NCI-H1694 (cell line): ENCODE results near the gene LMNA.

Experiments used
- DNase-seq: peaks from one replicate; lab custom pipeline; 2025; lab: John Stamatoyannopoulos, UW

The LMNA gene

DNA sequence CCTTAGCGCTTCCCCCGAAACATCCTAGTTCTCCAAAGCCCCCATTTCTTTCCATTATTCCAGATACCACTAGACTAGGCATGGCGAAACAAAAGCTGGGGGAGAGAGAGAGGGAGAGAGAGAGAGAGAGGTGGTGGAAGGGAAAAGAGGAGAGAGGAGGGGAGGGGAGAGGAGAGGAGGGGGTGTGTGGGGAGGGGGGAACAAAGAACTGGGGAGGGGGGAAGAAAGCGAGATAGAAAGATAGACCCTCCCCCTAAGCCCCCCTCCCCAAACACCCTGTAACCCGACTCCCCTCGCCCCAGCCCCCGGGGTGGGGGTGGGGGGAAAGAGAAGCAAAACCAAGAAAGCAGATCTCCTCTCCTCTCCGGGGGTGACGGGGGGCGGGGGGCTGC lies 32.6 kb upstream of the LMNA start:
- peak; percentile 58 for DNase-seq

DNA sequence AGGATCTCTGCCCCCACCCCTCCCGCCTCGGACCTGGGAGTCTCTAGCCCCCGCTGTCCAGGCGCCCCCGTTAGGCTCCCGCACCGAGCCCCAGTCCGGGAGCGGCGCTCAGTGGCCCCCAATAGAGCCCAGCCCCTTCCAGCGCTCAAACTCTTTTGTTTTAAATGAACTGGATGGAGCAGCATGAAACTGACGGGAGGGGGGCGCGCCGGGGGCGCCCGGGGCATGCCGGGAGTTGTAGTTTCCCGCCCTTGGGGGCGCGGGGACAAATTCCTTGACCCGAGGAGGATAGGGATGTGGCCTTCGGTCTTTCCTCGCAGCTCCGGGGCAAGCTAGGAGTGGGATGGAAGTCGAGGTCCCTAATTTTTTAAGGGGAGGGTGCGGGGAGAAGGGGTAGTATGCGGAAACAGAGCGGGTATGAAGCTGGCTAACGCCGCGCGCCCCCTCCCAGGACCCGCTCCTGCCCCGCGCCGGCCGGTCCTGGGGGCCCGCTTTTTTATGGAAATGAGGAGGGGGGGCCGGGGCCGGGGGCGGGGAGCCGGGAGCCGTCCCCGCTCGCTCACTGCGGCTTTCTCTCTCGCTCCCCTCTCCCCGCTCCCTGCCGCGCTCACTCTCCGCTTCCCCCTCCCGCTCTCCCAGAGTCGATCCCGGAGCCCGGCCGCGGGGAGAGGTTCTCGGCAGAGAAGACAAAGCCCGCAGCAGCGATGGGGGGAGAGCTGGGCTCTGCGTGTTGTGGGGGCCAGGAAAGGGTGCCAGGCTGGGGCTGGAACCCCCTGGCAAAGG lies 32.0 kb upstream of the LMNA start, which contains the start of gene MEX3A:
Gene MEX3A, minus strand, starts transcription at position 157 of the 783 bp plus-strand sequence. CDS start 467 bp downstream, outside the sequence.
- DNase-seq = peak; percentile 91

DNA sequence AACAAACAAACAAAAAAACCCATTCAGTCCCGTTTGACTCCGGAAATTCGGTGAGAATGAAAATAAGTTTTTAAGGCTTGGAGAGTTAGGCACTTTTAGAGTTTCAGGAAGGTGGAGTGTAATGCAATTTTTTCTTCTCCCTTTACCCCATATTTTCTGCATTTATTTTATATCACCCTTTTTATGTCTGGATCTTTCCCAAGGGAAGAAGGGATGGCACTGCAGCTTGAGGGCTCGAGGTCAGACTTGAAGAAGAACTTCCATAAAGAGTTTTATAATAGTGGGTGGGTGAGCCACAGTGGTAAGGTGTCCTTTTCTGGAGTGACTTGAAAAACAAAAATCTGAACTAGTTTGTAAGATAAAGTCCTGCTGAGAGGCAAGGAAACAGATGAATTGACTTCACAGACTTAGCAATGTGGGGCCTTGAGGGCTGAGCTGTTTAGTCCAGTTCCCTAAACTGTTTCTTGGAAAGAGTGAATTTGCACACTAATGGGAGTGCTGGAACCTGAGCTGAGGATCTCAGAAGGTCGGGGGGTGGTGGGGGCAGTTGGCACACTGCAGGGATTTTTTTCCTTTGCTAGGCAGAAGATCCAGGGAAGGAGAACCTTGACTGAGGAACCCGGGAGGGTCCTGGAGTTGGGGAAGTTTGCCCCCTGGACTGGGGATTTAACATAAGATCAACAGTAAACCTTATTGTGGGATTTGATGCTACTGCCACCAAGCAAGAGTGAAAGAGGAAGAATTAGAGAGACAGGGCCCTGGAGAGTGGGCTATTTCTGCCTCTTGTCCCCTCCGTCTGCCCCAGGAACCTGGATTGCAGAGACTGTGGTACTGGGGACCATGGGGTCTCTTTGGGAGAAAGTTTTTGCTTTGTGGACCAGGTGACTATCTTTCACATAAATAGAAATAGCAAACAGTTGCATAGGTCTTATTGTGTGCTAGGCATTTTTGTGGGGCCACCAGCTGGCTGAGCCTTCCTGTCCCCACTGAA lies 30.4 kb upstream of the LMNA start:
- no peak for DNase-seq

DNA sequence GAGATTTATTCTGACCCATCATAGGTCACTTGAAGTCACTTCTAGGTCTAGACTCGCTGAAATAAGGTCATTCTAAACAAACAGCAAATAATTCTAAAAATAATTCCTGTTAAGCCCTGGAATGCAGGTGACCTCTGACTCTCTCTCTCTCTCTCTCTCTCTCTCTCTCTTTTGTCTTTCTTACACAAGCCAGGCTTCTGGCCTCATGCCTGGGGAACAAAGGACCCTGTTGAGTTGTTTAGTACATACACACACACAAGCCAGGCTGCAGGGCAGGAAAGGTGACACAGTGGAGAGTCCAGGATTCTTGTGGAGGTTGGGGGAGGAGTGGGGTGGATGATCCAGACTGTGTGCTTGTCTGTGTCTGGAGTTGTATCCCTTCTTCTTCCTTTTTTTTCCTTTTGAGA lies 28.3 kb upstream of the LMNA start:
- no peak for DNase-seq

DNA sequence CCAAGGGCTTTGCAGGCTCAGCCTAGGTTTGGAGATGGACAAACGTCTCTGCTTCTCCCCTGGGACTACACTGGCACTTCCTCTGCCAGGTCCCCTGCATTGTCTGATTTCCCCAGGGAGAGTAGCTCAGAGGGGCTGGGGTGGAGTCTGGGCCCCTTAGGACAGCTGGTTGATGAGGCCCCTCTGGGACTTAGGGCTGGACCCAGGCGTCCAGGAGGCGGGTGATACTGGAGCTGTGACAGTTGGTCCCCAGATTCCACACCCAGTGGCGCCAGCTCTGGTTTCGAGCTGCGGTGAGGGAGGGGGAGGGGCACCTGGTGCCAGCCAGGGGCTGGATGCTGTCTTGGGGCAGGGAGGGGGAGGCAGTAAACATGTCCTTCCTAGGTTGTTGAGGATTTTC lies 24.8 kb upstream of the LMNA start:
- peak; percentile 45 for DNase-seq

DNA sequence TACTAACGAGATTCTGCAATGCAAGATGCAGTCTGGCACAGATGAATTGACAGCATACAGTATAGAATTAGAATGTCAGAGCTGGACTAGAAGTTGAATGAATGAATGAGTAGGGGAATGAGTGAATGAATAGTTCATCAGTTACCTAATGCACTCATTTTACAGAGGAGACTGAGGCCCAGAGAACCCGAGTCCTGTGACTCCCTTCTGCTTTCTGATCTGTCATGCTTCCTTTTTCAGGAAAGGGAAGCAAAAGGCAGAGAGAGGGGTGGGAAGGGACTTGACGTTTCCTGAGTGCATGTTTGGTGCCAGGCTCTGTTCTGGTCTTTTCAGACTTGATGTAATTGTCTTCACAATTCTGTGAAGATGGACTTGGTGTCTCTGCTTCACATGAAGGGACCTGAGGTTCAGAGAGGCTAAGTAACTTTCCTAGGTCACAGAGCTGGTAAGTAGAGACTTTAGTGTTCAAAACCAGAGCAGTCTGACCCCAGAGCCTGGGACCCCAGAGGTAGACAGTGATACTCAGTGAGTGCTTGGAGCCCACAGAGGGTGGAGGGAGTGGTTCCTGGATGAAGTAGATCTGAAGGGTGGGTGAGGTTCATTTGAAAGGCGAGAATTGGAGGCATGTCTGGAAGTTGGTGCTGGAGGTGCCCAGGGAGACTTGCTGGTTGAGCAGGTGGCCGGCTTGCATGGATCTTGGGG lies 24.2 kb upstream of the LMNA start:
- no peak for DNase-seq

DNA sequence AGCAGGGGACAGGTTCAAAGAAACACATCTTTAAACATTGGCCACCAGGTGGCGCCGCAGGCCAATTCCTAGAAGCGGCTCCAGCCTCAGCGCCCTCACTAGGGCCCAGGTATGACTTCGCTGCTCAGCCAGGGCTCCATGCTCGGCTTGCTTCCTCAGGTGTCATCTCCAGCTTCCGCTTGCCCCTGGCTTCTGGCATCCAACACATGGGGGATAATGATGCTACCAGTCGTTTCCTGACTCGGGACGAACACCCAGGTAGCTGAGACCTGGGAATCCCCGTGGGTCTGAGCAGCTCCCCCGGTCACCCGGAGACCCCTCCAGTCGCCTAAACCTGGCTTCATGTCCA lies 23.7 kb upstream of the LMNA start:
- peak; percentile 92 for DNase-seq

DNA sequence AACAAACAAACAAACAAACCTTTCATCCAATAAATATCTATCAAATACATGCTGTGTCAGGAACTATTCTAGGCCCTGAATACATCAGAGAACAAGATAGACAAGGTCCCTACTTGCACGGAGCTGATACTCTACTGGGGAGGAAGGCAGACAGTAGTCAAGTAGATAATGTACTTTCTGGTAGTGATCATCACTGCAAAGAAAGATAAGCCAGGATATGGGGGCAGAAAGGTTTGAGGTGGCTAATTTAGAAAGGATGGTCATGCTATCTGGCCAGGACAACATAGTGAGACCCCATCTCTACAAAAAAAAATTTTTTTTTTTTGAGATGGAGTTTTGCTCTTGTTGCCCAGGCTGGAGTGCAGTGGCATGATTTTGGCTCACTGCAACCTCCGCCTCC lies 22.9 kb upstream of the LMNA start:
- DNase-seq = no peak

DNA sequence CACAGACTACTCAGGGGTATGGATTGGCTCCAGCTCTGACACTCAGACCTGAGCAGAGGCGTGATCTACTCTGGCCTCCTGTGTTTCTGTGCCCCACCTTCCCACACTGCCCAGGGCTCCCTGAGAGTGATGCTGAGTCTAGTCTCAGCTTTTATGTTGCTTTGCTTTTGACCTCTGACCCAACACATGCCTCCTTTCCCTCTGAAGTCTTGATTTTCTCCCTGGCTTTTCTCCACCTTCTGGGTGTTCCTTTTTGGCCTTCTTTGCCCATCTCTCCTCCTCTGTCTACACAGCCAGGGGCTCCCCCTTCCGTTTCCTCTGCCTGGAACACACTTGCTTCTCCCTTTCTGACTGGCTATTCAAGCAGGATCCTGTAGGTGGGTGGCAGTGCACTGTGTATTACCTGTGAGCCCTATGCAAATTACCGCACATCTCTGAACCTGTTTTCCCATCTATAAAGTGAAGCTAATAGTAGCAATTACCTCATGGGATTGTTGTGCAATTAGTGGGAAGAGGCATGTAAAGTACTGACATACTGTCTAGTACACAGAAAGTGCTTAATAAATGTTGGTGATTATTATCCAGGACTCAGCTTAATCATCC lies 18.5 kb upstream of the LMNA start:
- DNase-seq = no peak

DNA sequence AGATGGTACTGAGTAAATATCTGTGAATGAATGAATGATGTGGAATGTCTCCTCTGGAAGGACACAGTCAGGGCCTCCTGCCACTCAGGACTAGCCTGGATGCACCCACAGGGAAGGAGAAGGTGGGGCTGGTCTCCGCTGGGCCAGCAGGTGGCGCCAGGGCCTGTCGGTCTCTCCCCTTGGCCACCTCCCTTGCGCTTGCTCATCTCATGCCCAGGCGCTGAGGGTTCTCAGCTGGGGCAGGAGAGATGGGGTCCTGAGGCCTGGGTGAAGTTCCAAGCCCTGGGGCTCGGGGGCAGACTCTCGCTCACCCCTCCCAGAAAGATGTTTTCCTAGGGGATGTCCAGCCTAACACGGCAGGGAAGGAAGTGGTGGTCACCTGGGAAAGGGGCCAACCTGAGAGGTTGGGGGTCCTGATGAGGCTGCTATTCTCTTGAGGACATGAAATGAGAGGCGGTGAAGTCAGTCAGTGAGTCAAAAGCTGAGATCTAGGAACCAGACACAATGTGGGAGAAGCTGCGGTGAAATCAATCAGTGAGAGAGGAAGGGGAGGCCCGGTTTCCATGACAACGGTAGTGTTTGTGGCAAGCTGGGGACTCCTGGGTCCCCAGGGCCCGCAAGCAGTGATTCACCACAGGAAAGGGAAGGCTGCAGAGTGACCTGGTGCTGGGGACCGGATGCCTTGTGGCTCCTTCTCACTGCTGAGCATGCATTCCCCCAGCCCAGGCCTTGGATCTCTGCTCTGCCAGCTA lies 17.7 kb upstream of the LMNA start:
- DNase-seq = peak; percentile 96

DNA sequence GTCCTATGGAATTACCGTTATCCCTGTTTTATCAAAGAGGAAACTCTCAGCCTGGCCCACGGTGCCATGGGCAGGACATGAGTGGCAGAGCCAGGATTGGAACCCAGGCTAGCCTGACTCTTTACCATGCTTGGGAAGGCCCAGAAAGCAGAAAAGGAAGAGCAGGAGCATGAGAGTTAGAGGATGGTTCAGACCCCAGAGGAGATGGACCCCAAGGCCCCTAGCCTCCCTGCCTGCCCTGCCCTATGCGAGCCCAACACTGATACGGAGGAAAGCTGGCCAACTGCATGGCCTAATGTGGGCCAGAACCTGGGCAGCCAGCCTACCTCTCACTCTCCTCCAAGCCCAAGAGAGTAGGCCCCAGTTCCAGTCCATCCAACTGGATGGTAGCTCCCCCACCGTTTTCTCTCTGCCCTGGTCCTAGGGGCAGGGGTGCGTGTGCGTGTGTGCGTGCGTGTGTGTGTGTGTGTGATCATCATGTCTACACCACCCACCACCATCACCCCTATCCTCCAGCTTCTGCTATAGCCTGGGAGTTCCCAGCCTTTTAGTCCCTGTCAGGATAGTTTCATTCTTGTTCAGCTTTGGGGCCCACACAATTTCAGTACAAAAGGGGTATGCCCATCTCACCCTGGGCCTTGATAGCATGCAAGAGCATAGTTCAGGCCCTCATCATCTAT lies 16.9 kb upstream of the LMNA start:
- no peak for DNase-seq

DNA sequence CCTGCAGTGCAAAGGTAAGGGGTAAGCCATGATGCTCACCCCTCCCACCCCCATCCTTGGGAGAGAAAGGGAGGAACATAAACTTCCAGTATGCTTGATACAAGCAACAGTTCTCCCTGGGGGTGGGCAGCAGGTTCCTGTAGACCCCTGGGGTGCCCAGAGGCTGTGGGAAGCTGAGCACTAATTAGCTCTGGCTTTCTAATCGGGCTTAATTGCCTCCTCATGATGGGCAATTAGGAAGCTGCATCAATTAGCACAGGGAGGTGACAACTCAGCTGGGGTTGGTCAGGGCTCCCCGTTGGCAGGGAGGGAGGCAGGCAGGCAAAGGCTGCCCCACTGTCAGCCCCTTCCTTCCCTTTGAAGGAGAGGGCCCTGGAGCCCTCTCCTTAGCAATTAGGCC lies 15.7 kb upstream of the LMNA start:
- no peak for DNase-seq

DNA sequence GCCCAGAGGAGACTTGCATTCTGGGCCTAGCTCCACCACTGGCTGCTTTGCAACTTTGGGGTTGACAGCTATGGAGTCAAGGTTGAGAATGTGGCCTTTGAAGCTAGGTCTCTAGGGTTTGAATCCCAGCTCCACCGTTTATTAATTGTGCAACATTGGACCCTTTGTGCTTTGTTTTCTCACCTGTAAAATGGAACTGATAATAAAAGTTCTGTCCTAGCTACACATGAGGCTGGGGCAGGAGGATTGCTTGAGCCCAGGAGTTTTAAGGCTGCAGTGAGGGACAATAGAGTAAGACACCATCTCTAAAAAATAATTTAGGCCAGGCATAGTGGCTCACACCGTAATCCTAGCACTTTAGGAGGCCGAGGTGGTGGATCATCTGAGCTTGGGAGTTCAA lies 15.2 kb upstream of the LMNA start:
- DNase-seq = no peak

DNA sequence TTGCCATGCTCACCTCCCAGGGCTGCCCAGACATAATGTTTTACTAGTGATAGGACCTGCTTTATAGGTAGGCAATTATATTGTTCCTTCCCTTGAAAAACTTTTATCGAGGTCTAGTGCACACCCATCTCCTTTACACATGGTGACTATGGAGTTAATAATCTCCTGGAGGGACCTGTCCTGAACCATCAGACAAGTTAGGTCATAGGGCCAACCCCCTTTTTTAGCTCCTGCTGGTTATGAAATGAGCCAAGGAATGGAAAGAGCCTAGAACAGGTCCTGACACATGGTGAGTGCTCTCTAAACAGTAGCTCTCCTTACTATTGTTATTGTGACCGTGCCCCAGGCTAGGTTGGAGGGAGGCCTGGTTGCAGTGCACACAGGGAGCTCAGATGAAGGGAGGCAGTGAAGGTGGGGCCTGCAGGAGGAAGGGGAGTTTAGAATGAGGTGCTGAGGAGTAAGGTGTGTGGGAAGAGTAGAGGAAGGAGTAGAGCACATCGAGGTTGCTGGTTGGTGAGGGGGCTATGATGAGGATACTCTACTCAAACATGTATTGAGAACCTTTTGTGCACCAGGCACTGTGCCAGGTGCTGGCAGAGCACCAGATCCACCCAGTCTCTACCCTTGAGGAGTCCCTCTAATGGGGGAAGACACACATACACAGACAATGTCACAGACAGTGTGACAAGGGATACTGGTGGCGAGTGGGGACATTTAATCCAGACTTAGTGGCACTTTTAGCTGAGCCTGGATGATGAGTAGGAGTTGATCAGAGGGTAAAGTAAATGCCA lies 14.1 kb upstream of the LMNA start:
- peak; percentile 47 for DNase-seq

DNA sequence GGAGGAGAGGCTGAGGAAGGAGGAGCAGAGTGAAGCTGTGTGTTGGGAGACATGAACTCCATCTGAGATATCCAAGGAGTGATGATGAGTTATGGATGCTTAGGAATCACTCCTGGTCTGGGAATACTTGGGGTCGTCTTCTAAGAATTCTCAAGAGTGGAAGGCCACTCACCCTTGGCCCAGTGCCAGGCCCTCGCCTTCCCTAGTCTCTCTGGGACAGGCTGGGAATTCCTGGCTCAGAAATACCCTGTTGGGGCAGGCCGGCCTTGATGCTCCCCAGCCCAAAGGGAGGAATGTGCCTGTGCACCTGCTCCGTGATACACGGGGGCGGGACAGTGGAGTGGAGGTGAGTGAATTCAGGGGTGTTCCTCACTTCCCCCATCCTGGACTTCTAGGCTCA lies 12.6 kb upstream of the LMNA start:
- DNase-seq = no peak

DNA sequence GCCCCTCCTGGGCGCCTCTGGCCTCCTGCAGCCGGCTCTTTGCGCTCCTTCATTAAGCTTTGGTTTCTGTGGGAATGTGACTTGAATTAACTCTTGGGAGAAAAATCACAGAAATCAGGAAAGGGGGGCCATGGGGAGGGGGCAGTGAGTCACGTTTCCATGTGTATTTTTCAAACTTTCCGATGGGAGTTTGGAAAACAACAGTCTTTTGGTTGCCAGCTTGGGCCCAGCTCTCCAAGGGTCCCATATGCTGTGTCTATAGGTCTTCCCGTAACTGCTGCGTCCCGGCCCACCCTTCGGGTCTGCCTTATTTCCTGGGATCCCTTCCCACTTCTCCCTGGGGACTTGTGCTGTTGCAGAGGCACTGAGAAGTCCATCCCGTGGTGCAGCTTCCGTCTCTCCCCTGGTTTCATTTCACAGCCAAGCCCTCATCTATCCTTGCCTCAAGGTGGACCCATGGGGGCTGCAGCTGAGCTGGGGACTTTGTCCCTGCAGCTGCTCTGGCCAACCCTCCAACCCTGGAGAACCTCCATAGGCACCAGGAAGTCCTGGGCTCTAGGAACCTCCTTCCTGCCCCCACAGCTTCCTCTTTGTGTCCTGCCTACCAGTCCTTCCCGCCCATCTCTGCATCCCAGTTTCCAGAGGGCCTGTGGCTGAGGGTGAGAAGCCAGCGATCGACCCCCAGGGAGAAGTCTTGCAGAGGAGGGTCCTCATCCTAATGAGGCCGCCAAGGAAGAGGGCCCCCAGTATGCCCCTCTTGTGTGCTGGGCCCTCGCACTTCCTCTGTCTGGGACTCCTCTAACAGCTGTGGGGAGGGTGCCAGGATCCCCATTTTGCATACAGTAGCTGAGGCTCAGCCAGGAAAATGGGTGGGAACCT lies 11.6 kb upstream of the LMNA start:
- no peak for DNase-seq

DNA sequence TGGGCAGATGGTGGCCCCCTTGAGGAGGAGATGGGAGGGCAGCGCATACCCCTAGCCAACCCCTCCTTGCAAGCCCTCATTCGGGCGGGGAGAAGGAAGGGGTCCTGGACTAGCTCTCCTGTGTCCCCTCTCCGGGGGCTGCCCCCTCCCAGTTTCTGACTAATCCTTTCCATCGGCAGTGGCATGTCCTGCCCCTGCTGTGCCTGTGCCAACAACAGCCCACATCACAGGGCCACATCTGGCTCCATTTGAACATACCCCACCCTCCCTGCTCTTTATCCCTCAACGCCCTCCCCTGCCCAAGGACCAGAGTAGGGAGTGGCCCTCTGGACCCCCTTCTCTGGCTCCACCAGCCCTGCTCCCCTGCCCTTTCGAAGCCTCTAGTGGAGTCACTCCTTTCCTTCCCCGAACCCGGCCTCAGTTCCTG lies 11.0 kb upstream of the LMNA start:
- no peak for DNase-seq

DNA sequence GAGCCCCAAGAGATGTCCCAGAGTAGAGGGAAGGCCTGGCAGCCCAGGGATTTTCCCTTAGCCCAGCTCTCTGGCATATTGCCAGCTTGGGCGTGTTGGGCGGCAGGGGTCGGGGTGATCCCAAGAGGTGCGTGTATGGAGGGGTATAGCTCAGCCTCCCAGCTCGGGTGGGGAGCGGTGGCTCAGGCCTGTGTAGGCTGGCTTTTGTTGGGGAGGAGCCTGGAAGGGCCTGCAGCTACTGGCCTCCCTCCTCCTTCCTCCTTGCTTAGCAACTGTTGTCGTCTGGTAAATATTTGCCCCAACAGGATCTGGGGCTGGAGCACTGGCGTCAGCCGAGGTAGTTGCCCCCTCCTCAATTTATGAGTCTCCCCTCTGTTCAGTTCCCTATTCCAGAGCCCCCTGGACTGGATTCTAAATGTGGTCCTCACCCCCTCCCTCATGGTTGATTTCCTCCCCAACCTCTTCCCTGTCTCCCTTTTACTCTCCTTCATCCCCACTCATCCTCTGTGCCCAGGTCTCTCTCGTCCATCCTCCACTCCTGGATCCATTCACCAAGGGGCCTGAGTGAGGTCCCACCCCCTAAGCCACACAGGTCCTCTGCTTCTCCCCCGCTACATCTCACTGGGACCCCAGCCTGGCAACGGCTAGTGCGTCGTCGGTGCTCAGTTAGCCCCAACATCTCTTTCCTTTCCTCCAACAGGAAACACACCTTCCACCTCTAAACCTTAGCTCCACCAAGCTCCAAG lies 10.3 kb upstream of the LMNA start:
- DNase-seq = peak; percentile 54
